IMR-90 (cell line): ENCODE results near the gene SLC12A7. TPM values are rescaled to one million over a fixed set of nuclear protein-coding genes. Genes with fewer than 3 reads are reported as not detected.

ENCODE experiments used
- ATAC-seq: fragments of 200-7000 bp; cut with Tn5 transposase; 2 replicates; pipeline ENCODE4 v1.9.1; 2020; ENCODE audit warnings: low read depth, mild to moderate bottlenecking, moderate library complexity
- BruUV-seq: library from RNA; stranded (reverse); fragments of 400-500 nt; replicated peaks from 2 replicates; lab custom pipeline; 2021; lab: Mats Ljungman, UMichigan
- CTCF ChIA-PET: fragments of 300-600 bp; formaldehyde crosslinking; extraction: SDS; loops from one replicate; lab custom pipeline; 2021; ENCODE audit warnings: antibody characterized with exemption; lab: Yijun Ruan, JAX
- POLR2A ChIA-PET: fragments of 300-600 bp; sonication (Branson Sonifier 250); formaldehyde crosslinking; loops from one replicate; lab custom pipeline; 2022; ENCODE audit warnings: antibody characterized with exemption; ENCODE audit not compliant: unreplicated experiment; lab: Charles Lee
- DNase-seq: peaks from one replicate; pipeline ENCODE4 v3.0.0; 2013
- H2AFZ ChIP-seq: replicated peaks from 2 replicates; pipeline ENCODE3; 2013; ENCODE audit warnings: low read length, mild to moderate bottlenecking; ENCODE audit not compliant: poor library complexity
- H2AK5ac ChIP-seq: 2 replicates; pipeline ENCODE4 v1.6.1; 2013; ENCODE audit warnings: low read depth, low read length, inconsistent platforms
- H2AK9ac ChIP-seq: replicated peaks from 2 replicates; pipeline ENCODE3; 2013; ENCODE audit warnings: mild to moderate bottlenecking, low read depth, low read length, moderate library complexity; ENCODE audit not compliant: poor library complexity
- H2BK120ac ChIP-seq: 2 replicates; pipeline ENCODE4 v1.6.1; 2013; ENCODE audit warnings: low read depth, low read length, inconsistent platforms
- H2BK15ac ChIP-seq: 3 replicates; pipeline ENCODE4 v1.6.1; 2013; ENCODE audit warnings: low read depth, low read length, inconsistent platforms
- H2BK20ac ChIP-seq: 2 replicates; pipeline ENCODE4 v1.6.1; 2013; ENCODE audit warnings: low read depth, mild to moderate bottlenecking, inconsistent platforms, low read length, moderate library complexity
- H2BK5ac ChIP-seq: 2 replicates; pipeline ENCODE4 v1.6.1; 2013; ENCODE audit warnings: mild to moderate bottlenecking, low read depth, low read length, inconsistent platforms; ENCODE audit not compliant: poor library complexity, severe bottlenecking
- H3K14ac ChIP-seq: replicated peaks from 2 replicates; pipeline ENCODE4 v1.6.1; 2013; ENCODE audit warnings: low read depth, low read length, inconsistent platforms
- H3K18ac ChIP-seq: 2 replicates; pipeline ENCODE4 v1.6.1; 2013; ENCODE audit warnings: low read depth, low read length, control low read depth
- H3K23ac ChIP-seq: 2 replicates; pipeline ENCODE4 v1.6.1; 2013; ENCODE audit warnings: low read depth, low read length, inconsistent platforms
- H3K27ac ChIP-seq: 2 replicates; pipeline ENCODE4 v1.5.1; 2013; ENCODE audit warnings: mild to moderate bottlenecking, control low read depth, low read length; ENCODE audit not compliant: insufficient read depth
- H3K27me3 ChIP-seq: 2 replicates; pipeline ENCODE4 v1.6.1; 2013; ENCODE audit warnings: low read length; ENCODE audit not compliant: control insufficient read depth, insufficient read depth
- H3K36me3 ChIP-seq: 2 replicates; pipeline ENCODE4 v1.6.1; 2013; ENCODE audit warnings: low read length, mixed read lengths; ENCODE audit not compliant: control insufficient read depth, insufficient read depth
- H3K4ac ChIP-seq: 2 replicates; pipeline ENCODE4 v1.6.1; 2013; ENCODE audit warnings: low read depth, low read length, inconsistent platforms
- H3K4me1 ChIP-seq: 2 replicates; pipeline ENCODE4 v1.6.1; 2013; ENCODE audit warnings: low read length, mixed read lengths; ENCODE audit not compliant: control insufficient read depth, insufficient read depth
- H3K4me2 ChIP-seq: 2 replicates; pipeline ENCODE4 v1.6.1; 2013; ENCODE audit warnings: low read depth, mild to moderate bottlenecking, control low read depth, low read length, moderate library complexity
- H3K4me3 ChIP-seq: 2 replicates; pipeline ENCODE4 v1.5.1; 2013; ENCODE audit warnings: low read depth, mild to moderate bottlenecking, control low read depth, low read length, moderate library complexity; ENCODE audit not compliant: insufficient read depth
- H3K56ac ChIP-seq: 2 replicates; pipeline ENCODE4 v1.6.1; 2013; ENCODE audit warnings: low read length, inconsistent platforms; ENCODE audit not compliant: insufficient read depth; ENCODE audit errors: extremely low read depth
- H3K79me1 ChIP-seq, 2 experiments: 2 replicates each; pipeline ENCODE4 v1.6.1; 2013; ENCODE audit warnings: low read length in 2 of 2, inconsistent platforms in 1 of 2, low read depth in 1 of 2
- H3K9ac ChIP-seq: 2 replicates; pipeline ENCODE4 v1.6.1; 2013; ENCODE audit warnings: low read depth, low read length, control low read depth
- H3K9me1 ChIP-seq: 2 replicates; pipeline ENCODE4 v1.6.1; 2013; ENCODE audit warnings: low read length, inconsistent platforms; ENCODE audit not compliant: insufficient read depth
- H3K9me3 ChIP-seq: 2 replicates; pipeline ENCODE4 v1.6.1; 2013; ENCODE audit warnings: low read length; ENCODE audit not compliant: control insufficient read depth, insufficient read depth
- H4K20me1 ChIP-seq: 2 replicates; pipeline ENCODE4 v1.6.1; 2013; ENCODE audit warnings: low read length, inconsistent platforms; ENCODE audit not compliant: insufficient read depth
- H4K5ac ChIP-seq: 2 replicates; pipeline ENCODE4 v1.6.1; 2013; ENCODE audit warnings: mild to moderate bottlenecking, low read depth, low read length, control low read depth
- H4K8ac ChIP-seq, 2 experiments: 2 replicates each; pipeline ENCODE4 v1.6.1; 2013; ENCODE audit warnings: low read depth in 2 of 2, low read length in 2 of 2, control low read depth in 1 of 2, inconsistent platforms in 1 of 2
- H4K91ac ChIP-seq: 2 replicates; pipeline ENCODE4 v1.6.1; 2013; ENCODE audit warnings: low read depth, low read length, inconsistent platforms; ENCODE audit not compliant: insufficient read depth
- BHLHE40 ChIP-seq: fragments of 150-350 bp; IDR thresholded peaks from 2 replicates; pipeline ENCODE4 v1.6.1; 2016; ENCODE audit warnings: mild to moderate bottlenecking, low read depth, low read length
- CEBPB ChIP-seq: IDR thresholded peaks from 2 replicates; pipeline ENCODE4 v1.6.1; 2012; ENCODE audit warnings: low read depth, low read length, improper control_type of control experiment
- FOS ChIP-seq: fragments of 150-350 bp; IDR thresholded peaks from 2 replicates; pipeline ENCODE4 v1.6.1; 2016; ENCODE audit warnings: low read depth, low read length
- MAFK ChIP-seq: IDR thresholded peaks from 2 replicates; pipeline ENCODE4 v1.6.1; 2012; ENCODE audit warnings: low read depth, low read length, improper control_type of control experiment
- MAZ ChIP-seq: IDR thresholded peaks from 2 replicates; pipeline ENCODE4 v1.6.1; 2012; ENCODE audit warnings: low read depth, mild to moderate bottlenecking, low read length, improper control_type of control experiment, moderate library complexity, borderline replicate concordance
- MXI1 ChIP-seq: IDR thresholded peaks from 2 replicates; pipeline ENCODE4 v1.6.1; 2012; ENCODE audit warnings: low read depth, mild to moderate bottlenecking, low read length, moderate library complexity, borderline replicate concordance
- NFE2L2 ChIP-seq: fragments of 150-350 bp; IDR thresholded peaks from 2 replicates; pipeline ENCODE4 v1.6.1; 2016; ENCODE audit warnings: low read depth, mild to moderate bottlenecking, low read length
- POLR2A ChIP-seq: IDR thresholded peaks from 2 replicates; pipeline ENCODE4 v1.6.1; 2012; ENCODE audit warnings: mild to moderate bottlenecking, low read depth, low read length
- RAD21 ChIP-seq: IDR thresholded peaks from 2 replicates; pipeline ENCODE4 v1.6.1; 2012; ENCODE audit warnings: low read length, improper control_type of control experiment
- RCOR1 ChIP-seq: IDR thresholded peaks from 2 replicates; pipeline ENCODE4 v1.6.1; 2012; ENCODE audit warnings: mild to moderate bottlenecking, low read length, improper control_type of control experiment; ENCODE audit not compliant: insufficient replicate concordance
- SMC3 ChIP-seq: fragments of 150-350 bp; IDR thresholded peaks from 2 replicates; pipeline ENCODE4 v1.6.1; 2016; ENCODE audit warnings: low read depth, mild to moderate bottlenecking, antibody characterized with exemption, low read length, moderate library complexity
- WGBS, 2 experiments: methylation state at CpG; one replicate each; pipeline versions ENCODE4 v1.1.5 to v1.1.7; 2013; ENCODE audit warnings: missing lambda C conversion rate in 2 of 2; ENCODE audit not compliant: insufficient read length in 1 of 2; ENCODE audit errors: extremely low coverage in 2 of 2; 5-methylcytosine and 5-hydroxymethylcytosine counted together
- dilution Hi-C: fragments of 300-500 bp; cut with HindIII; formaldehyde crosslinking; loops from one replicate; pipeline ENCODE4 v1.14.3; 2018; ENCODE audit warnings: low sequenced_read_pairs; ENCODE audit not compliant: unreplicated experiment
- in situ Hi-C: fragments of 300-500 bp; cut with MboI; formaldehyde crosslinking; loops from 3 replicates; pipeline ENCODE4 v1.14.3; 2019; ENCODE audit warnings: low sequenced_read_pairs, inconsistent platforms, mixed read lengths
- intact Hi-C: fragments of 100-400 bp; cut with micrococcal nuclease; formaldehyde crosslinking; loops from 2 replicates; pipeline ENCODE4 v1.10.0; 2022
- polyA plus RNA-seq, 3 experiments: library from polyadenylated mRNA; depleted of rRNA; stranded (reverse); fragments of >200 nt; gene quantifications; 2 replicates each; pipeline ENCODE4 v1.2.3, GENCODE V29; 2012; ENCODE audit warnings: low replicate concordance in 1 of 3
- total RNA-seq: library from RNA; depleted of rRNA; stranded (reverse); fragments of >200 nt; gene quantifications from 2 replicates; pipeline ENCODE4 v1.2.3, GENCODE V29; 2012
- TF ChIP-seq, protein P1 (sequence below): conservative IDR thresholded peaks from 2 replicates; pipeline ENCODE4 v1.5.1; 2012; ENCODE audit warnings: mild to moderate bottlenecking, low read depth, low read length, improper control_type of control experiment
- TF ChIP-seq, protein P2 (sequence below): fragments of 150-350 bp; IDR thresholded peaks from 2 replicates; pipeline ENCODE4 v1.6.1; 2017; ENCODE audit warnings: mild to moderate bottlenecking, antibody characterized with exemption, low read length, low read depth

Gene SLC12A7
- total and polyA plus RNA-seq, 2 of the 4 experiments (the other 2 are of a cell fraction) = 3.0 to 6.1 TPM

DNA sequence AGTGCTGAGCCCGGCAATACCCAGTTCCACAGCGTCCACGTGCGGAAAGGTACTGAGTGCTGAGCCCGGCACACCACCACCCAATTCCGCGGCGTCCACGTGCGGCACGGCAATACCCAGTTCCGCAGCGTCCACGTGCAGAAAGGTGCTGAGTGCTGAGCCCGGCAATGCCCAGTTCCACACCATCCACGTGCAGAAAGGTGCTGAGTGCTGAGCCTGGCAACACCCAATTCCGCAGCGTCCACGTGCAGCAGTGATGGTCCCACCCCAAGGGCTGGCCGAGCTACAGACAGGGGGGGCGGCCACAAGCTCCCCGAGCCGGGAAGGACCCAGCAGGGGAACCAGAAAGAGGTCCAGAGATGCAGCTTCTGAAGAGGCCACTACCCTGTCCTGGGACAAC lies 20.2 kb downstream of the SLC12A7 start:
- Histone ChIP-seq H3K4ac (no peak overlapping the region), H2BK20ac (no peak overlapping the region), H4K91ac (no peak overlapping the region), H2BK15ac (no peak overlapping the region), H3K4me1 (no peaks in the 10 kb centered on the region), H3K18ac (no peak overlapping the region), H3K27ac (no peak overlapping the region), H3K9me3 (no peaks in the 10 kb centered on the region), H3K9me1 (no peaks in the 10 kb centered on the region), H4K20me1 (no peaks in the 10 kb centered on the region; the same call in 1 of the 2 replicates), H3K9ac (no peak overlapping the region), H2AFZ (no peak overlapping the region), H3K23ac (no peak overlapping the region), H3K79me1 (no peaks in the 10 kb centered on the region), H4K8ac (no peak overlapping the region), H3K4me3 (no peak overlapping the region), H3K56ac (no peak overlapping the region), H3K14ac (no peak overlapping the region), H3K36me3 (peaks cover 14% of the 10 kb centered on the region; the same call in 1 of the 2 replicates), H3K27me3 (no peaks in the 10 kb centered on the region), H3K4me2 (no peak overlapping the region), H4K5ac (no peak overlapping the region), H2AK5ac (no peak overlapping the region), H2BK120ac (no peak overlapping the region), H2AK9ac (peak overlapping the region; percentile 28), H2BK5ac (no peak overlapping the region)
- CTCF ChIA-PET = no interaction called here
- 93% methylated on average over 16 of the region's 23 CpGs; no CpG with 5 or more reads in 1 of the 2 experiments for WGBS, 2 experiments
- POLR2A ChIA-PET = no interaction called here
- TF ChIP-seq, protein P1, sequence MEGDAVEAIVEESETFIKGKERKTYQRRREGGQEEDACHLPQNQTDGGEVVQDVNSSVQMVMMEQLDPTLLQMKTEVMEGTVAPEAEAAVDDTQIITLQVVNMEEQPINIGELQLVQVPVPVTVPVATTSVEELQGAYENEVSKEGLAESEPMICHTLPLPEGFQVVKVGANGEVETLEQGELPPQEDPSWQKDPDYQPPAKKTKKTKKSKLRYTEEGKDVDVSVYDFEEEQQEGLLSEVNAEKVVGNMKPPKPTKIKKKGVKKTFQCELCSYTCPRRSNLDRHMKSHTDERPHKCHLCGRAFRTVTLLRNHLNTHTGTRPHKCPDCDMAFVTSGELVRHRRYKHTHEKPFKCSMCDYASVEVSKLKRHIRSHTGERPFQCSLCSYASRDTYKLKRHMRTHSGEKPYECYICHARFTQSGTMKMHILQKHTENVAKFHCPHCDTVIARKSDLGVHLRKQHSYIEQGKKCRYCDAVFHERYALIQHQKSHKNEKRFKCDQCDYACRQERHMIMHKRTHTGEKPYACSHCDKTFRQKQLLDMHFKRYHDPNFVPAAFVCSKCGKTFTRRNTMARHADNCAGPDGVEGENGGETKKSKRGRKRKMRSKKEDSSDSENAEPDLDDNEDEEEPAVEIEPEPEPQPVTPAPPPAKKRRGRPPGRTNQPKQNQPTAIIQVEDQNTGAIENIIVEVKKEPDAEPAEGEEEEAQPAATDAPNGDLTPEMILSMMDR = no peak
- no peak for TF ChIP-seq POLR2A
- TF ChIP-seq RAD21 = no peak
- no peak for TF ChIP-seq BHLHE40
- TF ChIP-seq MAZ = no peak
- no peak for TF ChIP-seq MAFK
- no peak for TF ChIP-seq NFE2L2
- no peak for TF ChIP-seq MXI1
- TF ChIP-seq CEBPB = no peak
- no peak for TF ChIP-seq SMC3
- TF ChIP-seq RCOR1 = no peak
- TF ChIP-seq FOS = no peak
- TF ChIP-seq, protein P2, sequence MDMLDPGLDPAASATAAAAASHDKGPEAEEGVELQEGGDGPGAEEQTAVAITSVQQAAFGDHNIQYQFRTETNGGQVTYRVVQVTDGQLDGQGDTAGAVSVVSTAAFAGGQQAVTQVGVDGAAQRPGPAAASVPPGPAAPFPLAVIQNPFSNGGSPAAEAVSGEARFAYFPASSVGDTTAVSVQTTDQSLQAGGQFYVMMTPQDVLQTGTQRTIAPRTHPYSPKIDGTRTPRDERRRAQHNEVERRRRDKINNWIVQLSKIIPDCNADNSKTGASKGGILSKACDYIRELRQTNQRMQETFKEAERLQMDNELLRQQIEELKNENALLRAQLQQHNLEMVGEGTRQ = no peak
- DNase-seq = no peak
- intact Hi-C loops (no loop called here), in situ Hi-C loops (no loop called here), dilution Hi-C loops (no loop called here)
- BruUV-seq = no TSS peak
- no peak for ATAC-seq
